GM19099 (cell line): Measurements from ENCODE around the gene SGSM2.

Experiments used
- POLR2A ChIP-seq: IDR thresholded peaks from 3 replicates; pipeline ENCODE4 v1.6.1; 2011; ENCODE audit warnings: low read depth; ENCODE audit not compliant: insufficient read length; ENCODE audit errors: extremely low read depth

Gene SGSM2

GRCh38 chr17:2372180-2372579, 34.9 kb downstream of the SGSM2 start:
- TF ChIP-seq POLR2A: no peak

- TF ChIP-seq POLR2A: no peak
Measured at GRCh38 chr17:2372681-2373080, 35.4 kb downstream of the SGSM2 start.

GRCh38 chr17:2373179-2373578, 35.9 kb downstream of the SGSM2 start:
- no peak for TF ChIP-seq POLR2A

- TF ChIP-seq POLR2A: no peak
Measured at GRCh38 chr17:2374549-2375285, 37.4 kb downstream of the SGSM2 start.

GRCh38 chr17:2375406-2375805, 38.1 kb downstream of the SGSM2 start:
- no peak for TF ChIP-seq POLR2A

- TF ChIP-seq POLR2A: no peak
Measured at GRCh38 chr17:2376107-2376506, 38.8 kb downstream of the SGSM2 start.

GRCh38 chr17:2377659-2378058, 40.4 kb downstream of the SGSM2 start:
- no peak for TF ChIP-seq POLR2A

- TF ChIP-seq POLR2A: no peak
Measured at GRCh38 chr17:2378905-2379304, 41.6 kb downstream of the SGSM2 start.

- TF ChIP-seq POLR2A: no peak
Measured at GRCh38 chr17:2379489-2380225, 42.4 kb downstream of the SGSM2 start.

GRCh38 chr17:2380226-2380922, 43.1 kb downstream of the SGSM2 start:
- no peak for TF ChIP-seq POLR2A

GRCh38 chr17:2380950-2381649, 43.8 kb downstream of the SGSM2 start:
- no peak for TF ChIP-seq POLR2A

GRCh38 chr17:2383628-2384167, 46.4 kb downstream of the SGSM2 start:
- no peak for TF ChIP-seq POLR2A

- no peak for TF ChIP-seq POLR2A
Measured at GRCh38 chr17:2384439-2385127, 47.3 kb downstream of the SGSM2 start.
